GM12878 (cell line): Measurements from ENCODE around the gene ERC1. TPM values are rescaled to one million over a fixed set of nuclear protein-coding genes. Genes with fewer than 3 reads are reported as not detected.

ENCODE experiments used
- ATAC-seq: fragments of 200-7000 bp; cut with Tn5 transposase; 3 replicates; pipeline ENCODE4 v1.9.1; 2020; ENCODE audit warnings: mild to moderate bottlenecking, moderate library complexity
- BruUV-seq: library from RNA; stranded (reverse); fragments of 400-500 nt; replicated peaks from 2 replicates; lab custom pipeline; 2021; lab: Mats Ljungman, UMichigan
- CTCF ChIA-PET: fragments of 300-600 bp; sonication (Branson Sonifier 250); formaldehyde crosslinking; extraction: SDS; loops from one replicate; lab custom pipeline; 2021; ENCODE audit warnings: inconsistent platforms; lab: Yijun Ruan, JAX
- POLR2A ChIA-PET: fragments of 350-600 bp; formaldehyde crosslinking; extraction: SDS; loops from one replicate; lab custom pipeline; 2021; ENCODE audit warnings: inconsistent platforms; lab: Charles Lee
- RAD21 ChIA-PET: fragments of 300-600 bp; sonication (Branson Sonifier 250); formaldehyde crosslinking; loops from one replicate; lab custom pipeline; 2023; ENCODE audit warnings: antibody characterized with exemption; ENCODE audit not compliant: unreplicated experiment; lab: Charles Lee
- SMC1A ChIA-PET: fragments of 300-600 bp; sonication (Branson Sonifier 250); formaldehyde crosslinking; loops from one replicate; lab custom pipeline; 2023; ENCODE audit not compliant: unreplicated experiment, uncharacterized antibody; lab: Charles Lee
- DNase-seq: peaks from one replicate; pipeline ENCODE4 v3.0.0-alpha.2; 2011; ENCODE audit warnings: low read depth, low spot score
- FAIRE-seq: peaks from 3 replicates; lab custom pipeline; 2011; peaks lifted over from hg19 to GRCh38; lab: Jason Lieb, UNC
- H2AFZ ChIP-seq: 2 replicates; pipeline ENCODE4 v1.6.0; 2011; ENCODE audit warnings: low read depth, low read length, control low read depth; ENCODE audit not compliant: control insufficient read depth
- H3K27ac ChIP-seq: 2 replicates; pipeline ENCODE4 v1.5.1; 2011; ENCODE audit warnings: control low read depth; ENCODE audit not compliant: control insufficient read depth, insufficient read depth
- H3K27me3 ChIP-seq, 2 experiments: replicated peaks in 1 of 2; 2 replicates each; pipeline versions ENCODE4 v1.6.0 to v1.6.1; 2011; ENCODE audit warnings: low read length in 1 of 2; ENCODE audit not compliant: control insufficient read depth in 2 of 2, insufficient read depth in 2 of 2
- H3K36me3 ChIP-seq, 2 experiments: 2 replicates each; pipeline ENCODE4 v1.5.1; 2011; ENCODE audit warnings: low read length in 1 of 2; ENCODE audit not compliant: control insufficient read depth in 2 of 2, insufficient read depth in 2 of 2
- H3K4me1 ChIP-seq: 2 replicates; pipeline ENCODE4 v1.6.1; 2011; ENCODE audit warnings: mild to moderate bottlenecking, low read length, moderate library complexity, mixed read lengths; ENCODE audit not compliant: control insufficient read depth, insufficient read depth
- H3K4me2 ChIP-seq: 2 replicates; pipeline ENCODE4 v1.6.0; 2011; ENCODE audit warnings: control low read depth; ENCODE audit not compliant: control insufficient read depth, insufficient read depth
- H3K4me3 ChIP-seq: fragments of 200-600 bp; sonication (generic); 2 replicates; pipeline ENCODE4 v1.5.1; 2016
- H3K79me2 ChIP-seq: 2 replicates; pipeline ENCODE4 v1.6.0; 2011; ENCODE audit warnings: low read length; ENCODE audit not compliant: control insufficient read depth, insufficient read depth
- H3K9ac ChIP-seq: 2 replicates; pipeline ENCODE4 v1.8.0; 2011; ENCODE audit warnings: low read length, control low read depth, mixed read lengths; ENCODE audit not compliant: control insufficient read depth, insufficient read depth
- H3K9me3 ChIP-seq: replicated peaks from 3 replicates; pipeline ENCODE4 v1.5.1; 2011; ENCODE audit warnings: mild to moderate bottlenecking, low read length; ENCODE audit not compliant: control insufficient read depth, insufficient read depth
- H4K20me1 ChIP-seq: 2 replicates; pipeline ENCODE4 v1.6.0; 2011; ENCODE audit not compliant: control insufficient read depth, insufficient read depth
- BHLHE40 ChIP-seq, 2 experiments: fragments of 450-650 bp in 1 of 2; IDR thresholded peaks; 2 replicates each; pipeline ENCODE4 v1.6.1; 2011 to 2017; ENCODE audit warnings: low read depth in 2 of 2, borderline replicate concordance in 1 of 2, improper control_type of control experiment in 1 of 2, low read length in 1 of 2, mild to moderate bottlenecking in 1 of 2
- DPF2 ChIP-seq: fragments of 450-650 bp; IDR thresholded peaks from 2 replicates; pipeline ENCODE4 v1.6.1; 2017; ENCODE audit warnings: mild to moderate bottlenecking
- MTA2 ChIP-seq: fragments of 450-650 bp; IDR thresholded peaks from 2 replicates; pipeline ENCODE4 v1.6.1; 2016; ENCODE audit warnings: low read depth, mild to moderate bottlenecking, moderate library complexity
- MXI1 ChIP-seq: fragments of 150-350 bp; IDR thresholded peaks from 2 replicates; pipeline ENCODE4 v1.6.1; 2011; ENCODE audit warnings: low read depth, mild to moderate bottlenecking, inconsistent platforms, low read length, improper control_type of control experiment
- POLR2A ChIP-seq: IDR thresholded peaks from 2 replicates; pipeline ENCODE4 v1.6.1; 2011; ENCODE audit warnings: low read depth, mild to moderate bottlenecking, low read length
- TBL1XR1 ChIP-seq: IDR thresholded peaks from 2 replicates; pipeline ENCODE4 v1.6.1; 2012; ENCODE audit warnings: low read depth, low read length, improper control_type of control experiment
- TCF12 ChIP-seq: IDR thresholded peaks from 2 replicates; pipeline ENCODE4 v1.6.1; 2011; ENCODE audit warnings: low read depth, mild to moderate bottlenecking, low read length
- WRNIP1 ChIP-seq: IDR thresholded peaks from 2 replicates; pipeline ENCODE4 v1.6.1; 2011; ENCODE audit warnings: low read depth, low read length, improper control_type of control experiment, borderline replicate concordance
- ZSCAN29 ChIP-seq: fragments of 450-650 bp; IDR thresholded peaks from 2 replicates; pipeline ENCODE4 v1.6.1; 2017; ENCODE audit warnings: mild to moderate bottlenecking, moderate library complexity
- WGBS: methylation state at CpG from one replicate; pipeline ENCODE4 v1.1.6; 2016; ENCODE audit warnings: low lambda C conversion rate; ENCODE audit not compliant: insufficient replicate concordance, insufficient coverage; ENCODE audit errors: missing lambda C conversion rate; 5-methylcytosine and 5-hydroxymethylcytosine counted together
- in situ Hi-C: fragments of 300-500 bp; cut with MboI; formaldehyde crosslinking; loops from 9 replicates; pipeline ENCODE4 v1.14.3; 2018; ENCODE audit warnings: mixed read lengths
- intact Hi-C: fragments of 100-400 bp; cut with micrococcal nuclease; formaldehyde crosslinking; loops from one replicate; pipeline ENCODE4 v1.14.2; 2022; ENCODE audit not compliant: unreplicated experiment
- polyA plus RNA-seq, 11 experiments: library from polyadenylated mRNA; depleted of rRNA in 4 of 11; unstranded in 6 of 11; stranded (reverse) in 5 of 11; fragments of >200 nt; fragmentation: Nextera tagmentation in 4 of 11; fragmentation: Illumina TruSeq in 1 of 11; extraction: Ambion mirVana in 4 of 11; extraction: Trizol in 1 of 11; gene quantifications; 1 replicate in 1 of 11; 2 replicates in 10 of 11; pipeline versions ENCODE4 v1.2.1 to v1.2.3, GENCODE V29; 2011 to 2016; ENCODE audit warnings: inconsistent platforms in 2 of 11, missing spikeins in 2 of 11, low read depth in 1 of 11
- total RNA-seq, 4 experiments: library from RNA; depleted of rRNA in 3 of 4; stranded (reverse); fragments of >200 nt in 3 of 4; fragmentation: Illumina TruSeq in 1 of 4; extraction: Trizol in 1 of 4; gene quantifications; 2 replicates each; pipeline versions ENCODE4 v1.2.1 to v1.2.3, GENCODE V29; 2013 to 2021
- TF ChIP-seq, protein P1 (sequence below): fragments of 150-350 bp; IDR thresholded peaks from 2 replicates; pipeline ENCODE4 v1.6.1; 2014; ENCODE audit warnings: mild to moderate bottlenecking, low read depth, low read length
- TF ChIP-seq, protein P2 (sequence below): fragments of 450-650 bp; IDR thresholded peaks from 2 replicates; pipeline ENCODE4 v1.6.1; 2017; ENCODE audit warnings: borderline replicate concordance
- TF ChIP-seq, protein P3 (sequence below): IDR thresholded peaks from 2 replicates; pipeline ENCODE4 v1.6.1; 2011; ENCODE audit warnings: borderline replicate concordance, low read depth, mild to moderate bottlenecking, moderate library complexity, low read length; ENCODE audit not compliant: insufficient read depth, poor library complexity, severe bottlenecking
- TF ChIP-seq, protein P4 (sequence below): fragments of 450-650 bp; IDR thresholded peaks from 2 replicates; pipeline ENCODE4 v1.6.1; 2017; ENCODE audit warnings: mild to moderate bottlenecking, moderate library complexity
- TF ChIP-seq, protein P5 (sequence below): fragments of 450-650 bp; IDR thresholded peaks from 2 replicates; pipeline ENCODE4 v1.6.1; 2016; ENCODE audit warnings: mild to moderate bottlenecking

Gene ERC1
- total and polyA plus RNA-seq, 10 of the 15 experiments (the other 5 are each of a cell fraction or from before 2014, with no cell fraction given) = 0.75 to 8.0 (median 5.0) TPM

DNA sequence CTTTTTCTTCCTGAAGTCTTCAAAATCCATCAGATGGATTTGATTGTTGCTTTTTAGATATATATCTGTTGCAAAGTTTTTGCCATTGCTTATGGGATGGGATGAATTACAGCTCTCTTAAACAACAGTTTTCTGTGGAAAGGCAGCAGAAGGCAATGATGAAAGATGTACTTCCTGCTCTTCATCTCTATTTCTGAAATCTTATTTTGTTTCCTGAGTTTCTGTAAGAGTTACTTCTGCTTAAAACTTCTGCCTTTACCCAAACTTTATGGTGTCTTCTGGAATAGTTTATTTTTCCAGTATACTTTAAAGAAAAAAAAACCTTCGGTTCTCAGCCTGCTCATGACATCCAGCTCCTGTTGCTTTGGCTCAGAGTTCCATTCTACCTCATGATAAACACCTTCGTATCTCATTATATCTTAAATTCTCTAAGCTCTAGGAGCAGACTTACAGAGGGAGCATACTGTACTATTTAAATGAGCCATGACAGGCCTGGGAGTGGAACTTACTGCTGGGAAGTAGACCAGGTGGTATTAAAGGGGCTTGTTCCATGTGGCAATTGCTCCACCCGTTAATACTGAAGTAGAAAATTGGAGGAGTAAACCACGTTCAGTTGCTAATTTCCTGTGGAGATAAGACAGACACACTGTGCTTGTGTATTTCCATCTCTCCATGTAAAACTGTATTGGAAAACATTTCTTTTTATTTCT is 314.9 kb downstream of the ERC1 start:
- ChIA-PET POLR2A (no interaction called here), CTCF (interaction anchor here (0.6 kb wide), 1 partner anchor 153 kb away, joined by 3 read pairs; no protein-coding TSS in a partner anchor)
- TF ChIP-seq WRNIP1 (no peak), MTA2 (no peak), DPF2 (no peak), POLR2A (no peak), BHLHE40 (IDR thresholded peaks at IDR 0.05; ENCODE audit: borderline replicate concordance in 1 of 2, low read depth in 2 of 2, low read length in 1 of 2) (no peak), TBL1XR1 (no peak), ZSCAN29 (no peak), MXI1 (no peak), TCF12 (no peak)
- TF ChIP-seq, protein P1, sequence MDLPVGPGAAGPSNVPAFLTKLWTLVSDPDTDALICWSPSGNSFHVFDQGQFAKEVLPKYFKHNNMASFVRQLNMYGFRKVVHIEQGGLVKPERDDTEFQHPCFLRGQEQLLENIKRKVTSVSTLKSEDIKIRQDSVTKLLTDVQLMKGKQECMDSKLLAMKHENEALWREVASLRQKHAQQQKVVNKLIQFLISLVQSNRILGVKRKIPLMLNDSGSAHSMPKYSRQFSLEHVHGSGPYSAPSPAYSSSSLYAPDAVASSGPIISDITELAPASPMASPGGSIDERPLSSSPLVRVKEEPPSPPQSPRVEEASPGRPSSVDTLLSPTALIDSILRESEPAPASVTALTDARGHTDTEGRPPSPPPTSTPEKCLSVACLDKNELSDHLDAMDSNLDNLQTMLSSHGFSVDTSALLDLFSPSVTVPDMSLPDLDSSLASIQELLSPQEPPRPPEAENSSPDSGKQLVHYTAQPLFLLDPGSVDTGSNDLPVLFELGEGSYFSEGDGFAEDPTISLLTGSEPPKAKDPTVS = no peak
- TF ChIP-seq, protein P2, sequence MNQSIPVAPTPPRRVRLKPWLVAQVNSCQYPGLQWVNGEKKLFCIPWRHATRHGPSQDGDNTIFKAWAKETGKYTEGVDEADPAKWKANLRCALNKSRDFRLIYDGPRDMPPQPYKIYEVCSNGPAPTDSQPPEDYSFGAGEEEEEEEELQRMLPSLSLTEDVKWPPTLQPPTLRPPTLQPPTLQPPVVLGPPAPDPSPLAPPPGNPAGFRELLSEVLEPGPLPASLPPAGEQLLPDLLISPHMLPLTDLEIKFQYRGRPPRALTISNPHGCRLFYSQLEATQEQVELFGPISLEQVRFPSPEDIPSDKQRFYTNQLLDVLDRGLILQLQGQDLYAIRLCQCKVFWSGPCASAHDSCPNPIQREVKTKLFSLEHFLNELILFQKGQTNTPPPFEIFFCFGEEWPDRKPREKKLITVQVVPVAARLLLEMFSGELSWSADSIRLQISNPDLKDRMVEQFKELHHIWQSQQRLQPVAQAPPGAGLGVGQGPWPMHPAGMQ = no peak
- TF ChIP-seq, protein P3, sequence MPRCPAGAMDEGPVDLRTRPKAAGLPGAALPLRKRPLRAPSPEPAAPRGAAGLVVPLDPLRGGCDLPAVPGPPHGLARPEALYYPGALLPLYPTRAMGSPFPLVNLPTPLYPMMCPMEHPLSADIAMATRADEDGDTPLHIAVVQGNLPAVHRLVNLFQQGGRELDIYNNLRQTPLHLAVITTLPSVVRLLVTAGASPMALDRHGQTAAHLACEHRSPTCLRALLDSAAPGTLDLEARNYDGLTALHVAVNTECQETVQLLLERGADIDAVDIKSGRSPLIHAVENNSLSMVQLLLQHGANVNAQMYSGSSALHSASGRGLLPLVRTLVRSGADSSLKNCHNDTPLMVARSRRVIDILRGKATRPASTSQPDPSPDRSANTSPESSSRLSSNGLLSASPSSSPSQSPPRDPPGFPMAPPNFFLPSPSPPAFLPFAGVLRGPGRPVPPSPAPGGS = no peak
- TF ChIP-seq, protein P4, sequence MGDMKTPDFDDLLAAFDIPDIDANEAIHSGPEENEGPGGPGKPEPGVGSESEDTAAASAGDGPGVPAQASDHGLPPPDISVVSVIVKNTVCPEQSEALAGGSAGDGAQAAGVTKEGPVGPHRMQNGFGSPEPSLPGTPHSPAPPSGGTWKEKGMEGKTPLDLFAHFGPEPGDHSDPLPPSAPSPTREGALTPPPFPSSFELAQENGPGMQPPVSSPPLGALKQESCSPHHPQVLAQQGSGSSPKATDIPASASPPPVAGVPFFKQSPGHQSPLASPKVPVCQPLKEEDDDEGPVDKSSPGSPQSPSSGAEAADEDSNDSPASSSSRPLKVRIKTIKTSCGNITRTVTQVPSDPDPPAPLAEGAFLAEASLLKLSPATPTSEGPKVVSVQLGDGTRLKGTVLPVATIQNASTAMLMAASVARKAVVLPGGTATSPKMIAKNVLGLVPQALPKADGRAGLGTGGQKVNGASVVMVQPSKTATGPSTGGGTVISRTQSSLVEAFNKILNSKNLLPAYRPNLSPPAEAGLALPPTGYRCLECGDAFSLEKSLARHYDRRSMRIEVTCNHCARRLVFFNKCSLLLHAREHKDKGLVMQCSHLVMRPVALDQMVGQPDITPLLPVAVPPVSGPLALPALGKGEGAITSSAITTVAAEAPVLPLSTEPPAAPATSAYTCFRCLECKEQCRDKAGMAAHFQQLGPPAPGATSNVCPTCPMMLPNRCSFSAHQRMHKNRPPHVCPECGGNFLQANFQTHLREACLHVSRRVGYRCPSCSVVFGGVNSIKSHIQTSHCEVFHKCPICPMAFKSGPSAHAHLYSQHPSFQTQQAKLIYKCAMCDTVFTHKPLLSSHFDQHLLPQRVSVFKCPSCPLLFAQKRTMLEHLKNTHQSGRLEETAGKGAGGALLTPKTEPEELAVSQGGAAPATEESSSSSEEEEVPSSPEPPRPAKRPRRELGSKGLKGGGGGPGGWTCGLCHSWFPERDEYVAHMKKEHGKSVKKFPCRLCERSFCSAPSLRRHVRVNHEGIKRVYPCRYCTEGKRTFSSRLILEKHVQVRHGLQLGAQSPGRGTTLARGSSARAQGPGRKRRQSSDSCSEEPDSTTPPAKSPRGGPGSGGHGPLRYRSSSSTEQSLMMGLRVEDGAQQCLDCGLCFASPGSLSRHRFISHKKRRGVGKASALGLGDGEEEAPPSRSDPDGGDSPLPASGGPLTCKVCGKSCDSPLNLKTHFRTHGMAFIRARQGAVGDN = no peak
- TF ChIP-seq, protein P5, sequence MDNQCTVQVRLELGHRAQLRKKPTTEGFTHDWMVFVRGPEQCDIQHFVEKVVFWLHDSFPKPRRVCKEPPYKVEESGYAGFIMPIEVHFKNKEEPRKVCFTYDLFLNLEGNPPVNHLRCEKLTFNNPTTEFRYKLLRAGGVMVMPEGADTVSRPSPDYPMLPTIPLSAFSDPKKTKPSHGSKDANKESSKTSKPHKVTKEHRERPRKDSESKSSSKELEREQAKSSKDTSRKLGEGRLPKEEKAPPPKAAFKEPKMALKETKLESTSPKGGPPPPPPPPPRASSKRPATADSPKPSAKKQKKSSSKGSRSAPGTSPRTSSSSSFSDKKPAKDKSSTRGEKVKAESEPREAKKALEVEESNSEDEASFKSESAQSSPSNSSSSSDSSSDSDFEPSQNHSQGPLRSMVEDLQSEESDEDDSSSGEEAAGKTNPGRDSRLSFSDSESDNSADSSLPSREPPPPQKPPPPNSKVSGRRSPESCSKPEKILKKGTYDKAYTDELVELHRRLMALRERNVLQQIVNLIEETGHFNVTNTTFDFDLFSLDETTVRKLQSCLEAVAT = no peak

More for the DNA sequence above, 314.9 kb downstream of the ERC1 start:
- Histone ChIP-seq H3K9me3 (no peaks in the 10 kb centered on the region), H3K4me2 (no peak overlapping the region), H3K27ac (no peak overlapping the region), H3K79me2 (no peaks in the 10 kb centered on the region), H3K9ac (no peak overlapping the region), H2AFZ (no peak overlapping the region), H3K36me3 (no peaks in the 10 kb centered on the region), H3K27me3 (no peaks in the 10 kb centered on the region), H3K4me3 (no peak overlapping the region), H4K20me1 (no peaks in the 10 kb centered on the region), H3K4me1 (no peaks in the 10 kb centered on the region)
- ChIA-PET SMC1A (interaction anchor here (0.8 to 1.7 kb wide), 5 partner anchors 14 to 300 kb away, joined by 3 to 5 read pairs (median 3); no protein-coding TSS in a partner anchor), RAD21 (no interaction called here)
- ATAC-seq (no peak), FAIRE-seq (no peak), DNase-seq (no peak)
- WGBS = 42% methylated on average over 4 of the region's 4 CpGs
- in situ Hi-C loops = no loop called here
- BruUV-seq = no TSS peak
- intact Hi-C loops = no loop called here
